GM19025 (cell line): ENCODE measurements around the gene YIF1A.

Experiments
- ATAC-seq: cut with Tn5 transposase; IDR thresholded peaks from one replicate; pipeline ENCODE4 v1.9.1; 2021; ENCODE audit warnings: mild to moderate bottlenecking, low read depth, moderate library complexity; ENCODE audit not compliant: unreplicated experiment

Gene YIF1A

DNA sequence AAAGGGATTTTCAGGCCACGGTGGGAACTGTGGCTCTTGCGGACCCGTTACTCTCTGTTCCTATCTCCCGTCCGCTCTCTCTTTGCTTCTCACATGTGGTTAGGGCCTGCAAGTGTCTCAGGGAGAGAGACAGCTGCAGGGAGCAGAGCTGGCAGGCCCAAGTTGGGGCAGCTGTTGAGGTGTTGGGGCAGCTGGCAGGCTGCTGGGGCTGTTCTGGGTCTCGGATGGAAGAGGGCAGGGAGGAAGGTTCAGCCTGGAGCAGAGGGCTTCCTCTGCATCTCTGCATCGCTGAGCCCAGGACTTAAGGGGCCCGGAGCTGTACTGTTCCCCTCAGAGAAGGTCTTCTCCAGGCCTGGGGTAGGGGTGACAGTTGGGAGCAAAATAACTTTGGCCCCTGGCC lies 13.5 kb downstream of the YIF1A start:
- no peak for ATAC-seq

DNA sequence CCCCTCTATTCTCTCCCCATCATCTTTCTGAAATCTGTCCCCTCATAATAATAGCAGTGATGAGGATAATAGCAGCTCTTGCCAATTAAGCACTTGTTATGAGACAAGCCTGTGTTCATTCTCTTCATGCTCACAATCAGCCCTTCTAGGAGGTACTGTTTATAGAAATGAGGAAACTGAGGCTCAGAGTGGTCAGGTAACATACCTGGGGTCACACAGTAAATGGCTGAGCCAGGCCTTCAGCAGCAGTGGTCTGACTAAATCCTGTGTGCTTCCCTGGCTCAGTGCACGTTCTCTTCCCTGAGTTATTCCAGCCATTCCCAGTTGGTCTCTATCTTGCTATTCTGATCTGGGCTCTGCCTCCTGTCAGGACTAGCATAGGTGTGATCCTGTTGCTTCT lies 14.7 kb downstream of the YIF1A start:
- no peak for ATAC-seq

DNA sequence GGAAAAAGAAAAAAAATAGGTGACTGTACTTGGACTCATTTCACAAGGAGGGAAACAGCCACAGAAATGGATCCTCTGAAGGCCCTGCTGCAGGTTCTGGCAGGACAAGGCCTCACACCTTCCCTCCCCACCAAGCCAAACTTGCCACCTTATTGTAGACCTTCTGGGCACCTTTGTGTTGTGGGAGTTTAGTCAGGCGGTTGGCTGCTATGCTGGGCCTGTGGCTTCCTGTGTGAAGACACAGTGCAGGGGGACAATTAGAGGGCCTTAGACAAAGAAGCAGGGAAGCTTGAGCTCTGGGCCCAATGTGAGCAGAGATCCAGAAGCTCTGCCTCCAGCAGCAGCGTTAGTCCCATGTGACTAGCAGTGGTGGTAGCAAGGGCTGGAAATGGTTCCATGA lies 16.3 kb downstream of the YIF1A start:
- ATAC-seq: no peak

DNA sequence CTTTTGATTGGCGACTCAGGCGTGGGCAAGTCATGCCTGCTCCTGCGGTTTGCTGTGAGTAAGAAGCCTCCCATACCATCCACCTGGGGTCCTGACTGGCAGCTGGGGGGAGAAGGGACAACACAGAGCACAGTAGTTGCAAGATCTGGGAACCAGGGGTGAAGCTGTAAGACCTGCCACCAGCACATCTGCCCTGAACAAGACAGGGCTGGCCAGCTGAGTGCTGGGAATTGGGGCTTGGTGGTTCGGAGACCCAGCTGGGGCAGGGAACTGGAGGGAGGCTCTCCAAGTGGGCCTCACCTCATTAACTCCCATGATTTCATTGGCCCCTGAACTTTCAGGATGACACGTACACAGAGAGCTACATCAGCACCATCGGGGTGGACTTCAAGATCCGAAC lies 17.1 kb downstream of the YIF1A start:
- no peak for ATAC-seq

DNA sequence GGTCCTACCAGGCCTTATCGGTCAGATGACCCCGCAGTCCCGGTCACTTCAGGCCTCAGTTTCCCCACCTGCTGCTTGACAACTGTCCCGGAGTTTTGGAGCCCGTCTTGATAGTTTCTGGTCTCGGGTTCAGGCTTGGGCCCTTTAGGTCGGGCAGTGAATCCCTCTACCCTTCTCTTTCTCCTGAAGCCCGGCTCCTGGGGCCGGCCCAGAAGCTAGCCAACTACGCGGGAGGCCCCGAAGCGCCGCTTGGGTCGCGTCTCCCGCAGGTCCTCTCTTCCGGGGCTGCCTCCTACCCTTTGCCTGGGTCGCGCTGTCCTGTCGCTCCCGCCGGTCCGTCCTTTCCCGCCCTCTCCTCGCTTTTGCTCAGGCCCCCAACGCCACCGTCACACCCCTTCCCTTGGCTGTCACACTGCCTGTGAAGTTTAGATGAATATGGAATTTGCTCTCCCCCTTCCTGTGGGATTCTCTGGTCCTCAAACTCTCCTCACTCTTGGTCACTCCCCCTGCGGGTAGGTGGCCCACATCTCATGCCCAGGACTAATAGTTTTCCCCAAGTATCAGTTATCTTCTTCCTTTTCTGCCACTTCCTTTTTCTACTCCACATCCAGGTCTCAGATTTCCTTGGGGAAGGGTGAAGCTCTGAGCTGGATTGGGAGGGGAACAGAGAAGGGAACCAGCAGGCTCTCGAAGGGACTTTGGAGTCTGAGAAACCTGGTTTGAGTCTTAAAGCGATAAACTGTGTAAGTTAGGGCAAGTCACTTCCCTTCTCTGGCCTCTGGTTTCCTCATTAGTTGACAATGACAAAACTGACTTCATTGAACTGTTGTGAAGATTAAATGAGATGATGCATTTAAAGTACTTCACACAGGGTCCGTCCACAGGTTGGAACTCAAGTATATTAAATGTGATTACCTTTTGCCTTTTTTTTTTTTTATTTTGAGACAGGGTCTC lies 19.7 kb downstream of the YIF1A start:
- no peak for ATAC-seq

DNA sequence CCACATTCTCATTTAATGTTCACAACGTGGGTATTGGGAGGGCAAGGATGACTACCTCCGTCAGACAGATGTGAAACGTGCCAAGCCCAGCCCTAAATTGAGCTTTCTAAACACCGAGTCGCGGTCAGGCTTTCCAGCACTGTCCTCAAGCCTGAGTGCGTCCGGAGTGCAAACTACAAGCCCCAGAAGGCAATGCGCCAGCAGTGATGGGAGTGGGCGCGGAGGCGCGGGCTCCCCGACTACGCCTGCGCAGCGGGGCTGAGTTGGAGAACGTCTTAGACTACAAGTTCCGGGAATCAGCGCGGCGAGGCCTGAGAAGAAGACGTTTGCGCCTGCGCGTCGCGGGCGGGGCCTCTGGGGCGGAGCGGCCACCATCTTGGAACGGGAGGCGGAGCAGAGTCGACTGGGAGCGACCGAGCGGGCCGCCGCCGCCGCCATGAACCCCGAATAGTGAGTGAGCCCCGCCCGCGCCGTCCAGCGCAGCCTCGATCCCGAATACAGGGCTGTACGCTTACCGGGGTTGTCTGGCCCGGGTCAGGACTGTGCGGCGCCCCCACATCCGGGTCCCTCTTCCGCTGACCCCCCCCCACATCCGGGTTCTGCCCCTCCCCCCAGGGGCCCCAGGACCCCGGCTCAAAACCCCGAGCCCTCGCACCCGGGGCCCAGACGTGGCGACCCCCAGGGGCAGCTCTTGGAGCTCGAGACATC lies 20.5 kb downstream of the YIF1A start, which contains the start of gene RAB1B:
RAB1B (plus strand) TSS at position 396 of the 708 bp plus-strand sequence; CDS start at position 437, 41 bp downstream.
- ATAC-seq: peak; percentile 75

DNA sequence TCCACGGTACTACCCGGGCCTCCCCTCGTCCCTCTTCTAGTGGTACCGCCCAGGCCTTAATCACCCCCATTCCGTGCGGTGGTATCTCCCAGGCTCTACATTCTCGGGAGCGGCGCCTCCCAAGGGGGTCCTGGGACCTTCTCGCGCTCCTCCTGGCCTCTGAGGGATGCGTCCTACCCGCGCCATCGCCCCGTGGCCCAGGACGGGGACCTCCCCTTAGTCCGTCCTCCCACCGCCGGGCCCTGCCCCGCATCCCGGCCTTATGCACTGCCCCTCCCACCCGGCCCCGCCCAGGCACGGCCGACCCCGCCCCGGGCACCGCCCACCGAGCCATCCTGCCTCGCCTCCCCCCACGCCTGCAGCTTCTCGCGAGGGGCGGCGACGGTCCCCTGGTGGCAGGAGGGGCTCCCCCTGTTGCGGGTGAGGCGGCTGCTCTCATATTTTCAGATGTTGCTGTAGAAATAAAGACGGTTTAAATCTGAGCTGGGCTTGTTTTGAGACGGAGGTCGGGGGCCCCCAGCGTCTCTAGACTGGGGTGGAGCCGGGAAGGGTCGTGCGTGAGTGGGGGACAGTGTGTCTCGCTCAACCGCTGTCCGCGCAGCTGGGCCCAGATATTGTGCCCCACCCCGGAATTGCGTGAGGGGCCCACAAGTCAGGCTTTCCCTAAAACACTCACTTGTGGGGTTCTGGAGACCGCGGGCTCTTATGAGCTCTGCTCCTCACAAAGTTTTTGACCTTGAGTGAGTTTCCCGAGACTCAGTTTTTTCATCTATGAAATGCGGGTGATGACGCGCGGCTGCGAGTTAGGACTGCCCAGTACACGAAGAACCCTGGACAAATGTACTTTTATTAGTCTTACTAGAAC lies 21.3 kb downstream of the YIF1A start:
- peak; percentile 46 for ATAC-seq

DNA sequence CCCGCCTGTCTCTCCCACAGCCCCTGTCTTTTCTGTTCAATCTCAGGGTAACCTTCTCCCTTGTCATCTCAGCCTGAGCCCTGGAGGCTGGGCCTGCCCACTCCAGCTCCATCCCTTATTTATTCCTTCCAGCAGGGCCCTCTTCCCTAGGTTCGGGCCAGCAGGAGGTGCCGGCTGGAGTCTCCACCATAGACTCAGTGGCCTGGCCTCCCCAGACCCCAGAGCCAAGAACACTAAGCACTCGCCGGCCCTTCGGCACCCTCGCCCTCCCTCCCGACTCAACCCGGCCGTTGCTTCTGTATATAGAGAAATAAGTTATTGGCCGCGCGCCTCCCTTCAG lies 21.9 kb downstream of the YIF1A start:
- no peak for ATAC-seq

DNA sequence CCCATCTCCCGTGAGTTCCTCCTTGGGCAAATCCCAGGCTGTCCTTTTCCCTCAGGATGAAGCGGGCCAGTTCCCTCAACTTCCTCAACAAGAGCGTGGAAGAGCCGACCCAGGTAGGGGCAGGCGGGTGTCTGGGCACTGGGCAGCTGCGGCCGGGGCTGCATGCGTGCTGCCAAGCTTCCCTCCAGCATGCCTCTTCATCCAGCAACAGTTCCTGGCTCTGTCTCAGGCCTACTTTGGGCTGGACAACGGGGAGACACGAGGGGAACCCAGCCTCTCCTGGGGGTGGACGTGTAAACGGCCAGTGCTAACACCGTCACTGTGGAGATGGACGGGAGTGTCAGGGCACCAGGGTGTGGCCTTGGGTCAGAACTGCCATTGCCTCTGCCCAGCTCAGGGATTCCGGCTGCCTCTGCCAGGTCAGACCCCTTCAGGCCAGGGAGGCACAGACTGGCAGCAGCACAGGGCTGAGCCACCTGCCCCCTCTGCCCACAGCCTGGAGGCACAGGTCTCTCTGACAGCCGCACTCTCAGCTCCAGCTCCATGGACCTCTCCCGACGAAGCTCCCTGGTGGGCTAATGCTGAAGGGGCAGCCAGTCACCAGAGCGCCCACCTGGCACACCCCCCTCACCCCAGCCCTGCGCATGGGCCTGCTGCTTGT lies 22.4 kb downstream of the YIF1A start:
- ATAC-seq: no peak

DNA sequence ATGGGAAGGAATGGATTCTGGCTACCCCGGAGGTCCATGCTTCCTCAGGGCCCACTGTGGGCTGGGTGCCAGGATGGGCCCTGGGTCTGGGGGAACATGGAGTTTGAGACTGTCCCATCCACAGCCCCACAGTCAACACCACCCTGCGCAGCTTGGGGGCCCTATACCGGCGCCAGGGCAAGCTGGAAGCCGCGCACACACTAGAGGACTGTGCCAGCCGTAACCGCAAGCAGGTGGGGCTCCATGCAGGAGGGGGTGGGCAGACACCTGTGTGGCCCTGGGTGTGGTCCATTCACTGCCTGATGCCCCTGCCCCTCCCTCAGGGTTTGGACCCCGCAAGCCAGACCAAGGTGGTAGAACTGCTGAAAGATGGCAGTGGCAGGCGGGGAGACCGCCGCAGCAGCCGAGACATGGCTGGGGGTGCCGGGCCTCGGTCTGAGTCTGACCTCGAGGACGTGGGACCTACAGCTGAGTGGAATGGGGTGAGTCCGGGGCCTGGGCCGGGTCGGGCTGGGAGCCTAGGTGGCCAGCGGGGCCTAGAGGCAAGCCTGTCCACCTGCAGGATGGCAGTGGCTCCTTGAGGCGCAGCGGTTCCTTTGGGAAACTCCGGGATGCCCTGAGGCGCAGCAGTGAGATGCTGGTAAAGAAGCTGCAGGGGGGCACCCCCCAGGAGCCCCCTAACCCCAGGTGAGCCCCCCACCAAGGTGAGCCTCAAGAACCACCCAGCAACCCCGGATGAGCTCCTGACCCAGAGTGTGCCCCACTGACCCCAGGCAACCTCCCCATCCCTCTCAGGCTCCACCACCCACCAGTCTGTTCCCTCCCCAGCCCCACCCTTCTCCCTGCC lies 23.2 kb downstream of the YIF1A start:
- ATAC-seq: no peak

DNA sequence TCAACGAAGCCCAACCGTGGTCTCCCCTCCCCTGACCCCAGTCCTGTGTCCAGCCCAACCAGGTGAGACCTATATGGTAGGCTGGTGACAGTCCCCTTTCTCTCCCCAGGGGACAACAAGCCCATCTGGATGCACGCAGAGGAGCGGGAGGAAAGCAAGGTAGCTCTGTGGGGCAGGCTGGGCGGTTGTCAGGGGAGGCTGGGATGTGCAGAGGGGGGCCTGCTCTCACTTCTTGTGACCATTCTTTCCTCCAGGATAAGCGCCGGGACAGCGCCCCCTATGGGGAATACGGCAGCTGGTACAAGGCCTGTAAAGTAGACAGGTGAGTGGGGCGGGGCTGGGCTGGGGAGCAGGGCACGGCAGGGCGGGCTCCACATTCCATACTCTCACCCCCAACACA lies 24.0 kb downstream of the YIF1A start:
- ATAC-seq: no peak

DNA sequence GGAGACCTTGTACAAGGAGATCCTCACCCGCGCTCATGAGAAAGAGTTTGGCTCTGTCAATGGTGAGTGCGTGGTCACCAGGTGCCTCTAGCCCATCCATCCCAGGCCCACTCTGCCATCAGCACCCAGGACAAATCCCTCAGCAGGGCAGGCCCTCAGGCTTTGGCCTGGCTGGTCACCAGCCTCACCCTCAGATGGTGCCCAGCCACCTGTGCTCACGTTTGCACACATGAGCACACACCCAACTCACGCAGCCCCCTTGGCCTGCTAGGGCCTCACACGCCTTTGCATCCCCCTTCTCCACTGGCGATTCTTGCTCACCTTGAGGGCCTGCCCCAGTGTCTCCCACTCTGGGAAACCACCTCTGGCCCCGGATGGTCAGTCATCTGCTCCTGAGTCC lies 24.6 kb downstream of the YIF1A start:
- no peak for ATAC-seq

DNA sequence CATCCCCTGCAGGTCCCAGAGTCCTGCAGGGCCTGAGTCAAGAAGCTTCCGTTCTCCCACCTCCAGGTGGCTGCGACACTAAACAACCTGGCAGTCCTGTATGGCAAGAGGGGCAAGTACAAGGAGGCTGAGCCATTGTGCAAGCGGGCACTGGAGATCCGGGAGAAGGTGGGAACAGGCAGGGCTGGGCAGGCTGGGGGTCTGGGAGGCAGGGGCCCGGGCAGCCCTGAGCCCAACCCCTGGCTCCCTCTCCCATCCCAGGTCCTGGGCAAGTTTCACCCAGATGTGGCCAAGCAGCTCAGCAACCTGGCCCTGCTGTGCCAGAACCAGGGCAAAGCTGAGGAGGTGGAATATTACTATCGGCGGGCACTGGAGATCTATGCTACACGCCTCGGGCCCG lies 25.2 kb downstream of the YIF1A start:
- no peak for ATAC-seq

DNA sequence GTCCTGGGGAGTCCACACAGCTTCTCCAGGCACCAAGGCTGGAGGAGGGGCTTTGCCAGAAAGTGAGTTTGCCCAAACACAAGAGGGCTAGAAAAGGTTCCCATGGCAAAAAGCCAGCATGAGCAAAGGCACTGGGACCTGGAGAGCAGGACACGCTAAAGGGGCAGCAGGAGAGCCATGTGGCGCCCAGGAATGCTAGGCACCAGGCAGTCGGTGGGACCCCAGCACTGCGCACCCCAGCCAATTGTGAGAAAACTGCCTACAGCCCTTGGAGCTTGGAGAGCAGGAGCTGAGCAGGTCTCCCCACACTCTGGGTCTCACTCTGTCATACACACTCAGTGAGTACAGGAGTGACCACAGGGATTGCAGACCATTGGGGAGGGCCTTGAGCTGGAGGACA lies 25.7 kb downstream of the YIF1A start:
- ATAC-seq: no peak

DNA sequence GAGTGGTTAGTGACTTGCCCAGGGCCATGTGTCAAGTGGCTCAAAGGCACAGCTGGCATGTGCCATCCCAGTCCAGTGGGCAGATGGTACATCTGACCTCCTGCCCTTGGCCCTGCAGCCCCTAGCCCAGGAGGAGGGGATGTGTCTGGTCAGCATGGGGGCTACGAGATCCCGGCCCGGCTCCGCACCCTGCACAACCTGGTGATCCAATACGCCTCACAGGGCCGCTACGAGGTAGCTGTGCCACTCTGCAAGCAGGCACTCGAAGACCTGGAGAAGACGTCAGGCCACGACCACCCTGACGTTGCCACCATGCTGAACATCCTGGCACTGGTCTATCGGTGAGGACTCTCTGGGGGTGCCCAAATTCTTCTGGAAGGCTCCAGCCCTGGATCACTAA lies 26.2 kb downstream of the YIF1A start:
- no peak for ATAC-seq

DNA sequence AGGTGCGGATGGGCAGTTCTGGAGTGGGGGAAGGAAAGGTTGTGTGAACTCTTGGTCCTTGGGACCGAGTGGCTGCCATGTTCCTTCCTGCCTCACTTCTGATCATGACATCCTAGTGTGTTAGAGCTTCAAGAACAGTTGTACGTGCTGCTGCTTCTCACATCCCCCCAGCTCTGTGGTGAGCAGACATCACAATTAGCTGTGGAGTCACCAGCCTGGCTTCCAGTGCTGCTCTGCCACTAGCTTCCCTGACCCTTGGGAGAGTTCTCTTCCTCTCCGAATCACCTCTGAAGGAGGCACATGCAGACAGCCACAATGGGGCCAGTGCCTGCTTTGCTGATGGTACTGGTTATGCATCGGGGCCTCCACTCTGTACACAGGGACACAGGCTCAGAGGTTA lies 26.8 kb downstream of the YIF1A start:
- ATAC-seq: no peak

DNA sequence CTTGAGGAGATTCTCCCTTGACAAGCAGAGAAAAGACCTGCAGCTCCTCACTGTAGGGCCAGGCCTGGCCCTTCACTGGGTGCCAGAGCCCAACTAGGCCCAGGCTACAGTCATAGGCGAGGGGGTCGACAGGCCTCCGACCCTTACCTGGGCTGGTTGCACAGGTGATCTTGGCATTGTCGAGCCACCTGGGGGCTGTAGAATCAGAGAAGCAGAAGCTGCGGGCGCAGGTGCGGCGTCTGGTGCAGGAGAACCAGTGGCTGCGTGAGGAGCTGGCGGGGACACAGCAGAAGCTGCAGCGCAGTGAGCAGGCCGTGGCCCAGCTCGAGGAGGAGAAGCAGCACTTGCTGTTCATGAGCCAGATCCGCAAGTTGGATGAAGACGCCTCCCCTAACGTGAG lies 27.4 kb downstream of the YIF1A start:
- ATAC-seq: no peak

DNA sequence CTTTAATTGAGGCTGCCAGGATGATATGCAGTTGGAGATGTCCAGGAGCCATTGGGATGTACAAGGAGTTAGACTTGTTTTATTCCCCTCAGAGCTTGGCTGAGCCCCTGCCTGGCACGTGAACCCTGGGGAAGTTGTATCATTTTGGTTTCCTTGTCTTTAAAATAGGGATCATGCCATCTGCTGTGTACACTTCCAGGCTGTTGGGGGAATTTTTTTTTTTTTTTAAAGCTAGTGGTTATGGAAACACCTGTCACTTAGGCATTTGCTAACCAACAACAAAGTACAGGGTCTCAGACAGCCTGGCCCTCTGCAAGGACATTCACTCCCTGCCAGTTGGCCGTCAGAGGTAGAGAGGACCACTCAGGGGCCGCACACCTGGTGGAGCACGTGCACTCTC lies 29.0 kb downstream of the YIF1A start:
- ATAC-seq: no peak

DNA sequence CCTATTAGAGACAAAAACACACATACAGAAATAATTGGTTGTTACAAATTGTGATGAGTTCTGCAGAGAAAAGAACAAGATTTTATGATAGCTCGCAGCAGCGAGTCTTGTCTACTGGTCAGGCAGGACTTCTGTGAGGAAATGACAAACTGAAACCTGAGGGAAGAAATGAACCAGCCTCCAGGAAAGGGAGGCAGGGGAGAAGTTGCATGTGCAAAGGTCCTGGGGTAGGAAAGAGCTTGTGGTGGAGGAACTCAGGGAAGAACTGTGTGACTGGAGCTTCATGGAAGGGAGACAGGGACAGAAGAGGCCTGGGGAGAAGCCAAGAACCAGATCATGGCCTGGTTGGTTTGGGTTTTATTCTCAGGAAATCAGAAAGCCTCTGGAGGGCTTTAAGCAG lies 29.7 kb downstream of the YIF1A start:
- ATAC-seq: no peak
